Testis (tissue), 3 donors: ENCODE data around the gene MLH3. TPM values are rescaled to one million over a fixed set of nuclear protein-coding genes. Genes with fewer than 3 reads are reported as not detected.
"Not testable (repeated sequence)": the region's sequence is repeated elsewhere in the genome, so short reads cannot be mapped to it uniquely, and the experiment has no call there.

Experiments
- DNase-seq: peaks from one replicate; pipeline ENCODE4 v3.0.0-alpha.2; 2019
- H3K27ac ChIP-seq, 2 donors: fragments of 200-600 bp; sonication (generic); one replicate each; pipeline ENCODE4 v1.5.1; 2019
- H3K27me3 ChIP-seq: fragments of 200-600 bp; sonication (generic); one replicate; pipeline ENCODE4 v1.5.1; 2019
- H3K36me3 ChIP-seq: fragments of 200-600 bp; sonication (generic); one replicate; pipeline ENCODE4 v1.5.1; 2017; ENCODE audit warnings: low read depth; ENCODE audit errors: missing control alignments
- H3K4me1 ChIP-seq: fragments of 200-600 bp; sonication (generic); one replicate; pipeline ENCODE4 v1.5.1; 2019
- H3K4me3 ChIP-seq, 2 donors: fragments of 200-600 bp; sonication (generic); one replicate each; pipeline ENCODE4 v1.5.1; 2017 to 2019
- H3K9me3 ChIP-seq: fragments of 200-600 bp; sonication (generic); one replicate; pipeline ENCODE4 v1.5.1; 2017
- POLR2A ChIP-seq: fragments of 450-650 bp; IDR thresholded peaks from one replicate; pipeline ENCODE4 v1.6.1; 2017; ENCODE audit warnings: antibody characterized with exemption, mild to moderate bottlenecking, moderate library complexity
- WGBS, 2 donors: methylation state at CpG; one replicate each; pipeline ENCODE4 v1.1.5; 2018; 5-methylcytosine and 5-hydroxymethylcytosine counted together
- intact Hi-C: fragments of 100-400 bp; cut with DNase I; formaldehyde crosslinking; loops from one replicate; pipeline ENCODE4 v1.15.1; 2023; ENCODE audit warnings: low total_unique reads
- polyA plus RNA-seq: library from polyadenylated mRNA; stranded (reverse); fragments of 350-450 nt; fragmentation: Illumina TruSeq; extraction: RNeasy Lipid Tissue Mini Kit (QIAGEN cat#74804); gene quantifications from one replicate; pipeline ENCODE4 v1.2.3, GENCODE V29; 2014; ENCODE audit warnings: low read depth, low replicate concordance; ENCODE audit not compliant: insufficient read depth
- total RNA-seq, 2 donors: library from RNA; depleted of rRNA; stranded (reverse); fragments of >200 nt; gene quantifications; one replicate each; pipeline ENCODE4 v1.2.3, GENCODE V29; 2016
- TF ChIP-seq, protein P1 (sequence below), 3 experiments: fragments of 450-650 bp in 2 of 3; fragments of 200-600 bp in 1 of 3; sonication (generic) in 1 of 3; IDR thresholded peaks; one replicate each; pipeline ENCODE4 v1.5.1; 2016 to 2019; ENCODE audit warnings: antibody characterized with exemption in 3 of 3, mild to moderate bottlenecking in 2 of 3, moderate library complexity in 1 of 3

The MLH3 gene
- total and polyA plus RNA-seq, 3 donors from 2014 or later: 21.5 to 36.2 (median 31.8) TPM

GRCh38 chr14:75001261-75001660 is 50.0 kb downstream of the MLH3 start:
- WGBS, 2 donors: 84 to 88% methylated on average over 2 of the region's 2 CpGs
- TF ChIP-seq, protein P1, sequence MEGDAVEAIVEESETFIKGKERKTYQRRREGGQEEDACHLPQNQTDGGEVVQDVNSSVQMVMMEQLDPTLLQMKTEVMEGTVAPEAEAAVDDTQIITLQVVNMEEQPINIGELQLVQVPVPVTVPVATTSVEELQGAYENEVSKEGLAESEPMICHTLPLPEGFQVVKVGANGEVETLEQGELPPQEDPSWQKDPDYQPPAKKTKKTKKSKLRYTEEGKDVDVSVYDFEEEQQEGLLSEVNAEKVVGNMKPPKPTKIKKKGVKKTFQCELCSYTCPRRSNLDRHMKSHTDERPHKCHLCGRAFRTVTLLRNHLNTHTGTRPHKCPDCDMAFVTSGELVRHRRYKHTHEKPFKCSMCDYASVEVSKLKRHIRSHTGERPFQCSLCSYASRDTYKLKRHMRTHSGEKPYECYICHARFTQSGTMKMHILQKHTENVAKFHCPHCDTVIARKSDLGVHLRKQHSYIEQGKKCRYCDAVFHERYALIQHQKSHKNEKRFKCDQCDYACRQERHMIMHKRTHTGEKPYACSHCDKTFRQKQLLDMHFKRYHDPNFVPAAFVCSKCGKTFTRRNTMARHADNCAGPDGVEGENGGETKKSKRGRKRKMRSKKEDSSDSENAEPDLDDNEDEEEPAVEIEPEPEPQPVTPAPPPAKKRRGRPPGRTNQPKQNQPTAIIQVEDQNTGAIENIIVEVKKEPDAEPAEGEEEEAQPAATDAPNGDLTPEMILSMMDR (IDR thresholded peaks at IDR 0.05): no peak
- no peak for TF ChIP-seq POLR2A
- intact Hi-C loops: no loop called here

DNA sequence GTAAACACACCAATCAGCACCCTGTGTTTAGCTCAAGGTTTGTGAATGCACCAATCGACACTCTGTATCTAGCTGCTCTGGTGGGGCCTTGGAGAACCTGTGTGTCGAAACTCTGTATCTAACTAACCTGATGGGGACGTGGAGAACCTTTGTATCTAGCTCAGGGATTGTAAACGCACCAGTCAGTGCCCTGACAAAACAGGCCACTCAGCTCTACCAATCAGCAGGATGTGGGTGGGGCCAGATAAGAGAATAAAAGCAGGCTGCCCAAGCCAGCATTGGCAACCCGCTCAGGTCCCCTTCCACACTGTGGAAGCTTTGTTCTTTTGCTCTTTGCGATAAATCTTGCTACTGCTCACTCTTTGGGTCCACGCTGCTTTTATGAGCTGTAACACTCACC is 55.5 kb downstream of the MLH3 start:
- WGBS, 2 donors: 68 to 78% methylated on average over 4 to 6 of the region's 7 CpGs
- H3K36me3 ChIP-seq, intact Hi-C loops, H3K27ac ChIP-seq, H3K27me3 ChIP-seq, H3K4me3 ChIP-seq, H3K9me3 ChIP-seq, H3K4me1 ChIP-seq, DNase-seq: not testable (repeated sequence)

More at GRCh38 chr14:75001261-75001660, 50.0 kb downstream of the MLH3 start:
- Histone ChIP-seq H3K4me1 (peaks cover 10% of the 10 kb centered on the region), H3K27ac (no peak overlapping the region), H3K9me3 (no peaks in the 10 kb centered on the region), H3K4me3 (no peak overlapping the region), H3K36me3 (no peaks in the 10 kb centered on the region), H3K27me3 (no peaks in the 10 kb centered on the region)
- DNase-seq: no peak

- H3K4me1 ChIP-seq, H3K9me3 ChIP-seq, H3K36me3 ChIP-seq, H3K4me3 ChIP-seq, H3K27ac ChIP-seq, DNase-seq, intact Hi-C loops, H3K27me3 ChIP-seq: not testable (repeated sequence)
- WGBS, 2 donors: 95% methylated on average over 11 to 25 of the region's 28 CpGs
Observed at GRCh38 chr14:74994182-74994581, 57.1 kb downstream of the MLH3 start.

GRCh38 chr14:74988993-74989392 is 62.3 kb downstream of the MLH3 start:
- no peaks in the 10 kb centered on the region for H3K36me3 ChIP-seq
- H3K9me3 ChIP-seq: no peaks in the 10 kb centered on the region
- H3K27me3 ChIP-seq: no peaks in the 10 kb centered on the region
- 81 to 88% methylated on average over 1 of the region's 1 CpG for WGBS, 2 donors
- H3K4me3 ChIP-seq: no peak overlapping the region
- DNase-seq: no peak
- intact Hi-C loops: no loop called here
- TF ChIP-seq, protein P1 (IDR thresholded peaks at IDR 0.05): no peak
- TF ChIP-seq POLR2A: no peak
- H3K27ac ChIP-seq: no peak overlapping the region
- H3K4me1 ChIP-seq: no peaks in the 10 kb centered on the region

DNA sequence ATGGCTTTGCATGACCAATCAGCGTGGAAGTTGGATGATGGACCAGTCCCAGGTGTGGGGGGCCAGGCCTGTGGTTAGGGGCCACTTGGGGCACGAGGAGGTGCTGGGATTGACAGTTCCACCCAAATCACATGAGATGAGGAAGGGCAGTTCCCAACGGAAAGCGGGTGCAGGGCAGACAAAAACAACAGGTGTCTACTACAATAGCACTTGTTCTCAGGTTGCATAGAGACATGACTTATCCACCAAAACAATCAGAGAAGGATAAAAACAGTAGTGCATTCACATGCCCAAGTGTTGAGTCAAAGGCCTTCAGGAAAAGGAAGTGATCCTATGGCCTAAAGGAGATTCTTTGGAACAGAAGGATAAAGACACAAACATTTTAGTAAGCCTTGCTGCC is 63.1 kb downstream of the MLH3 start:
- Histone ChIP-seq H3K4me3 (no peak overlapping the region), H3K27ac (no peak overlapping the region), H3K9me3 (no peaks in the 10 kb centered on the region), H3K4me1 (no peaks in the 10 kb centered on the region), H3K27me3 (no peaks in the 10 kb centered on the region), H3K36me3 (no peaks in the 10 kb centered on the region)
- no peak for DNase-seq
- intact Hi-C loops: no loop called here
- whole genome bisulfite sequencing, 2 donors: 85 to 88% methylated on average over 4 of the region's 4 CpGs
- no peak for TF ChIP-seq POLR2A
- TF ChIP-seq, protein P1 (IDR thresholded peaks at IDR 0.05): no peak

- DNase-seq: peak; percentile 9
- no peak overlapping the region for H3K4me3 ChIP-seq
- WGBS, 2 donors: 81 to 83% methylated on average over 6 of the region's 6 CpGs
- no peaks in the 10 kb centered on the region for H3K9me3 ChIP-seq
- H3K27ac ChIP-seq: no peak overlapping the region
- no peaks in the 10 kb centered on the region for H3K36me3 ChIP-seq
- intact Hi-C loops: no loop called here
- no peaks in the 10 kb centered on the region for H3K4me1 ChIP-seq
- H3K27me3 ChIP-seq: no peaks in the 10 kb centered on the region
- TF ChIP-seq, protein P1 (IDR thresholded peaks at IDR 0.05): no peak
- TF ChIP-seq POLR2A: no peak
Observed at GRCh38 chr14:74985806-74986205, 65.5 kb downstream of the MLH3 start.
